Calu3 (cell line): Measurements from ENCODE around the gene UBR7. TPM values are rescaled to one million over a fixed set of nuclear protein-coding genes. Genes with fewer than 3 reads are reported as not detected.

Experiments used
- BruUV-seq: library from RNA; stranded (reverse); fragments of 400-500 nt; replicated peaks from 2 replicates; lab custom pipeline; 2021; lab: Mats Ljungman, UMichigan
- CTCF ChIA-PET: fragments of 300-600 bp; sonication (Branson Sonifier 250); formaldehyde crosslinking; loops from one replicate; lab custom pipeline; 2022; ENCODE audit warnings: antibody characterized with exemption; lab: Charles Lee
- DNase-seq: peaks from one replicate; pipeline ENCODE4 v3.0.0; 2022
- H3K27ac Mint-ChIP-seq: one replicate; pipeline ENCODE4 v1.8.0; 2022; ENCODE audit warnings: mixed read lengths; ENCODE audit not compliant: unreplicated experiment
- H3K27me3 Mint-ChIP-seq: one replicate; pipeline ENCODE4 v1.8.0; 2022; ENCODE audit warnings: mixed read lengths; ENCODE audit not compliant: unreplicated experiment
- H3K36me3 Mint-ChIP-seq: one replicate; pipeline ENCODE4 v1.8.0; 2022; ENCODE audit warnings: mild to moderate bottlenecking, moderate library complexity, mixed read lengths; ENCODE audit not compliant: insufficient read depth, unreplicated experiment
- H3K4me1 Mint-ChIP-seq: one replicate; pipeline ENCODE4 v1.8.0; 2022; ENCODE audit warnings: mild to moderate bottlenecking, low read depth, mixed read lengths; ENCODE audit not compliant: unreplicated experiment
- H3K4me3 Mint-ChIP-seq: one replicate; pipeline ENCODE4 v1.8.0; 2022; ENCODE audit warnings: mild to moderate bottlenecking, low read depth, moderate library complexity, mixed read lengths; ENCODE audit not compliant: unreplicated experiment
- H3K9me3 Mint-ChIP-seq: one replicate; pipeline ENCODE4 v1.8.0; 2022; ENCODE audit warnings: low read depth, mixed read lengths; ENCODE audit not compliant: unreplicated experiment
- intact Hi-C: fragments of 100-400 bp; cut with micrococcal nuclease; formaldehyde crosslinking; loops from one replicate; pipeline ENCODE4 v1.10.0; 2022; ENCODE audit not compliant: unreplicated experiment
- total RNA-seq: library from RNA; stranded (reverse); gene quantifications from 2 replicates; pipeline ENCODE4 v1.2.3, GENCODE V29; 2022
- TF ChIP-seq, protein P1 (sequence below): fragments of 200-600 bp; IDR thresholded peaks from one replicate; pipeline ENCODE4 v1.8.0; 2022; ENCODE audit warnings: antibody characterized with exemption; ENCODE audit not compliant: unreplicated experiment

UBR7 gene
- total RNA-seq, 1 experiment from 2014 or later, result 20.3 TPM

DNA sequence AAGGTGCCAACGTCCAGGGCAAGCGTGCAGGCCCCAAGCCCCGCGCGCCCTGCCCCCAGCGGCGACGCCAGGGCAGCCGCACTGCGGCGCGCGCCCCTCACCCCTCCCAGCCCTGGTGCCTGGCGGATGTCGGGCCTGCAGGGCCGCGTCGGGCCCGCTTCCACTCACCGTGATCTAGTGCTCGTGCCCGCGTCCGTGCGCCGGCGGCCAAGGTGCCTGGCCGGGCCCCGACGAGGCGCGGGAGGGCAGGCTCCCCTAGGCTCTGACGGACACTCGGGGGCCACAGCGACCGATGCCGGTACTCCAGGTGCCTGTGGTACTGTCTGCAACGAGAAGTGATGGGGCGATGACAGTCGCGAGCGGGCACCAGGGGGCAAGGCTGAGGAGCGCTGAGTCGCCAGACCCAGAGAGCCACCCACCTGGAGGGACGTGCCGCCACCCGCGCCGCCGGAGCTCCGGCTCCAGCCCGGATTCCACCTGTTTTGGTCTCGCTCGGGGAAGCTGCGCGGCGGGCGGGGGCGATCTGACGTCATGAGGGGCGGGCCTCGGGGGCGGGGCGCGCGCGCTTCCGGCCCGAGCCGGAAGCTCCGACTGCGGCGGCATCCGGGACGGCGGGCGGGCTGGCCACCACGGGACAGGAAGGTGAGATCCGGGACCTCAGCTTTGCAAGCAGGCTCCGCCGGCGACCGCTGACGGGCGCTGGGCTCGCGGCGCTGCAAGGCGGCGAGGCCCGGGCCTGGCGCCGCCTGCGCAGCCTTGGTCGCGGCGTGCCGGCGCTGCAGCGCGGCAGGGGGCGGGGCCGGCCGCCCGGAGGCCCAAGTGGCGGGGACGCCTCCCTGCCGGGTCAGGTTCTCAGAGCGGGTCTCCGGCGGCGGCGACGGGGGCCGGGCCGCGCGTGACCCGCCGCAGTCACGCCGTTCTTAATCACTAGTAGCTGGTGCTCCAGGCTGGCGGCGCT is 22.4 kb upstream of the UBR7 start, which contains the start of the genes LYSET and MOAP1:
LYSET (plus strand) TSS at position 927 of the 958 bp plus-strand sequence. CDS start 89 bp downstream, outside the sequence.
MOAP1 (minus strand) TSS at position 507 of the 958 bp plus-strand sequence. CDS start 655 bp downstream, outside the sequence.
- H3K9me3 Mint-ChIP-seq, result no peaks in the 10 kb centered on the region
- peaks cover 16% of the 10 kb centered on the region for H3K4me1 Mint-ChIP-seq
- no peaks in the 10 kb centered on the region for H3K27me3 Mint-ChIP-seq
- peak; percentile 87 for DNase-seq
- peak within 1 kb of the TSS; percentile 82 for H3K4me3 Mint-ChIP-seq
- CTCF ChIA-PET, result interaction anchor here (0.6 to 1.2 kb wide), 5 partner anchors 23 to 1078 kb away, joined by 3 to 5 read pairs (median 3); partner anchors contain the start of genes ATXN3, GON7 and UBR7
- intact Hi-C loops, result no loop called here
- no TSS peak for BruUV-seq
- TF ChIP-seq, protein P1, sequence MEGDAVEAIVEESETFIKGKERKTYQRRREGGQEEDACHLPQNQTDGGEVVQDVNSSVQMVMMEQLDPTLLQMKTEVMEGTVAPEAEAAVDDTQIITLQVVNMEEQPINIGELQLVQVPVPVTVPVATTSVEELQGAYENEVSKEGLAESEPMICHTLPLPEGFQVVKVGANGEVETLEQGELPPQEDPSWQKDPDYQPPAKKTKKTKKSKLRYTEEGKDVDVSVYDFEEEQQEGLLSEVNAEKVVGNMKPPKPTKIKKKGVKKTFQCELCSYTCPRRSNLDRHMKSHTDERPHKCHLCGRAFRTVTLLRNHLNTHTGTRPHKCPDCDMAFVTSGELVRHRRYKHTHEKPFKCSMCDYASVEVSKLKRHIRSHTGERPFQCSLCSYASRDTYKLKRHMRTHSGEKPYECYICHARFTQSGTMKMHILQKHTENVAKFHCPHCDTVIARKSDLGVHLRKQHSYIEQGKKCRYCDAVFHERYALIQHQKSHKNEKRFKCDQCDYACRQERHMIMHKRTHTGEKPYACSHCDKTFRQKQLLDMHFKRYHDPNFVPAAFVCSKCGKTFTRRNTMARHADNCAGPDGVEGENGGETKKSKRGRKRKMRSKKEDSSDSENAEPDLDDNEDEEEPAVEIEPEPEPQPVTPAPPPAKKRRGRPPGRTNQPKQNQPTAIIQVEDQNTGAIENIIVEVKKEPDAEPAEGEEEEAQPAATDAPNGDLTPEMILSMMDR, result peak; percentile 23
- peaks cover 30% of the 10 kb centered on the region for H3K36me3 Mint-ChIP-seq
- peak within 1 kb of the TSS; percentile 81 for H3K27ac Mint-ChIP-seq

DNA sequence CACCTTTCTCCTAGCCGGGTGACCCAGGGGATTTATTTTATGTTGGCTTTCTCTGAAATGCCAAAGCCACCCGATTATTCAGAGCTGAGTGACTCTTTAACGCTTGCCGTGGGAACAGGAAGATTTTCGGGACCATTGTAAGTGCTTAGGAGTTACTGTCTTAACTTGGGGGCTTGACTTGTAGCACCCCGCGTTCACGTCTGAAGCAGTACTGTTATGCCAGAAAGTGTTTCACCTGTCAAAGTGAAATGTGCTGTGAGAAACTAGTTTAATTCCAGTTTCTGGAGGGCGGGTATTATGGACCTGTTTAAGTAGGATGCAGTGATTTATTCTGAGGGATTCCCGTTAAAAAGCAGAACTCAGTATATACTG is 21.7 kb upstream of the UBR7 start:
- TF ChIP-seq, protein P1, result no peak
- Mint-ChIP-seq H3K9me3 (no peaks in the 10 kb centered on the region), H3K4me1 (peaks cover 16% of the 10 kb centered on the region), H3K36me3 (peaks cover 30% of the 10 kb centered on the region), H3K27me3 (no peaks in the 10 kb centered on the region), H3K4me3 (peak overlapping the region; percentile 82), H3K27ac (peak overlapping the region; percentile 81)
- intact Hi-C loops, result no loop called here
- CTCF ChIA-PET, result interaction anchor here (1.0 to 1.2 kb wide), 2 partner anchors 22 to 300 kb away, joined by 3 to 5 read pairs; partner anchors contain the start of genes GON7 and UBR7
- DNase-seq, result no peak
- no TSS peak for BruUV-seq

DNA sequence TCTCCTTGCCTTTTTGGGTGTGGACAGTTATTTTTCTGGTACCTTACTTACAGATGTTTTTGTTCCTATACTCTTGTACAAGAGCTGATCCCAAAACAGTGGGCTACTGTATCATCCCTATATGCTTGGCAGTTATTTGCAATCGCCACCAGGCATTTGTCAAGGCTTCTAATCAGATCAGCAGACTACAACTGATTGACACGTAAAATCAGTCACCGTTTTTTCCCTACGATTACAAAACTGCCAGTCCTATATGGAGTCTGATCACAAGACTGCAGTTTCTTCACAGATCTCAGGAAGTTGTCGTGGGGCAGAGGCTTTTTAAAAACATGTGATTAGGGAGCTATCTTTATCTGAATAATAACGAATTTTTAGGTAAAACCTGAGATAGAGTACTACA is 20.6 kb upstream of the UBR7 start:
- TSS peak; percentile 55 for BruUV-seq
- Mint-ChIP-seq H3K27ac (no peak overlapping the region), H3K9me3 (no peaks in the 10 kb centered on the region), H3K4me1 (peaks cover 16% of the 10 kb centered on the region), H3K36me3 (peaks cover 30% of the 10 kb centered on the region), H3K27me3 (no peaks in the 10 kb centered on the region), H3K4me3 (peak overlapping the region; percentile 82)
- CTCF ChIA-PET, result no interaction called here
- TF ChIP-seq, protein P1, result no peak
- DNase-seq, result no peak
- intact Hi-C loops, result no loop called here

DNA sequence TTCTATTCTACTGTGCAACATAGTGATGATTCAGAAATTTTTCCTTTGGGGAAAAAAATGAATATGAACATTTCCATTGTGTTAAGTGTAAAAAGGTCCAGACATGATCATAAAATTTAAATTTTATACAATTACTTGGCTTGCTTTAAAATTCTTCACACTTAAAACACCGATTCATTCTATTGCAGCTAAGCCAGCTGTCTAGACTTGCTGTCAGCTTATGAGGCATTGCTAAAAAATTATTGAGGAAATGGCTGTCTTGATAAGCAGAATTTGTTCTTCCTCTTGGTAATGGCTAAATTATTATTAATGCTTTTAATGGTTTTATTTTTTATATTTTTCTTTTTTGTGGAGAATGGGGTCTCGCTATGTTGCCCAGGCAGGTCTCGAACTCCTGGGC is 20.1 kb upstream of the UBR7 start:
- peaks cover 16% of the 10 kb centered on the region for H3K4me1 Mint-ChIP-seq
- H3K36me3 Mint-ChIP-seq, result peaks cover 26% of the 10 kb centered on the region
- H3K27ac Mint-ChIP-seq, result no peak overlapping the region
- intact Hi-C loops, result no loop called here
- CTCF ChIA-PET, result no interaction called here
- no peaks in the 10 kb centered on the region for H3K9me3 Mint-ChIP-seq
- no peak overlapping the region for H3K4me3 Mint-ChIP-seq
- no peaks in the 10 kb centered on the region for H3K27me3 Mint-ChIP-seq
- DNase-seq, result no peak
- TF ChIP-seq, protein P1, result no peak
- BruUV-seq, result no TSS peak
